Endodermal cell (in vitro differentiated cells): ENCODE results near the gene EFHC1. TPM values are rescaled to one million over a fixed set of nuclear protein-coding genes. Genes with fewer than 3 reads are reported as not detected.

Experiments
- DNase-seq: peaks from one replicate; pipeline ENCODE4 v3.0.0-alpha.2; 2017
- H3K27ac ChIP-seq: 2 replicates; pipeline ENCODE4 v1.5.1; 2013; ENCODE audit warnings: mild to moderate bottlenecking, low read depth, low read length, moderate library complexity
- H3K27me3 ChIP-seq: 2 replicates; pipeline ENCODE4 v1.6.1; 2013; ENCODE audit warnings: mild to moderate bottlenecking, low read length, moderate library complexity; ENCODE audit not compliant: insufficient read depth, control insufficient read depth, poor library complexity, severe bottlenecking
- H3K36me3 ChIP-seq: 2 replicates; pipeline ENCODE4 v1.7.0; 2013; ENCODE audit warnings: mild to moderate bottlenecking, low read length, moderate library complexity; ENCODE audit not compliant: control insufficient read depth, insufficient read depth
- H3K4me1 ChIP-seq: one replicate; pipeline ENCODE4 v1.7.0; 2013; ENCODE audit warnings: low read length; ENCODE audit not compliant: control insufficient read depth, insufficient read depth
- H3K4me3 ChIP-seq: 2 replicates; pipeline ENCODE4 v1.5.1; 2013; ENCODE audit warnings: mild to moderate bottlenecking, low read length, moderate library complexity
- H3K9ac ChIP-seq: 2 replicates; pipeline ENCODE4 v1.6.1; 2013; ENCODE audit warnings: mild to moderate bottlenecking, low read length, moderate library complexity; ENCODE audit not compliant: poor library complexity, severe bottlenecking; ENCODE audit errors: extremely low read depth
- H3K9me3 ChIP-seq: 2 replicates; pipeline ENCODE4 v1.6.1; 2013; ENCODE audit warnings: mild to moderate bottlenecking, low read length, moderate library complexity; ENCODE audit not compliant: control insufficient read depth
- H3K27ac Mint-ChIP-seq: 2 replicates; pipeline ENCODE4 v1.8.0; 2020; ENCODE audit warnings: mixed read lengths
- H3K27me3 Mint-ChIP-seq: 2 replicates; pipeline ENCODE4 v1.8.0; 2021; ENCODE audit warnings: mild to moderate bottlenecking, mixed read lengths; ENCODE audit not compliant: insufficient read depth
- H3K36me3 Mint-ChIP-seq: 2 replicates; pipeline ENCODE4 v1.8.0; 2020; ENCODE audit warnings: low read depth, mixed read lengths
- H3K4me1 Mint-ChIP-seq: 2 replicates; pipeline ENCODE4 v1.8.0; 2020; ENCODE audit warnings: mixed read lengths
- H3K4me3 Mint-ChIP-seq: 2 replicates; pipeline ENCODE4 v1.8.0; 2020; ENCODE audit warnings: mild to moderate bottlenecking, moderate library complexity, mixed read lengths
- H3K9me3 Mint-ChIP-seq: 2 replicates; pipeline ENCODE4 v1.8.0; 2020; ENCODE audit warnings: mild to moderate bottlenecking, mixed read lengths
- WGBS, 2 experiments: methylation state at CpG; one replicate each; pipeline versions ENCODE4 v1.1.5 to v1.1.7; 2013; ENCODE audit warnings: missing lambda C conversion rate in 2 of 2, mixed read lengths in 1 of 2; ENCODE audit not compliant: insufficient coverage in 1 of 2, insufficient read length in 1 of 2; 5-methylcytosine and 5-hydroxymethylcytosine counted together
- total RNA-seq, 2 donors: library from RNA; stranded (reverse); fragmentation: NEBNext Ultra II Directional in 1 of 2; extraction: Animal tissue kit (Norgen Biotek cat#: 25700) in 1 of 2; gene quantifications; 2 replicates in 1 of 2; 3 replicates in 1 of 2; pipeline ENCODE4 v1.2.1, GENCODE V29; 2021
- TF ChIP-seq, protein P1 (sequence below): fragments of 200-600 bp; sonication (generic); conservative IDR thresholded peaks from 2 replicates; pipeline ENCODE4 v1.5.0; 2021; ENCODE audit warnings: antibody characterized with exemption, mild to moderate bottlenecking

Gene EFHC1
- total RNA-seq, 2 donors from 2014 or later, result 26.4 to 46.4 TPM

DNA sequence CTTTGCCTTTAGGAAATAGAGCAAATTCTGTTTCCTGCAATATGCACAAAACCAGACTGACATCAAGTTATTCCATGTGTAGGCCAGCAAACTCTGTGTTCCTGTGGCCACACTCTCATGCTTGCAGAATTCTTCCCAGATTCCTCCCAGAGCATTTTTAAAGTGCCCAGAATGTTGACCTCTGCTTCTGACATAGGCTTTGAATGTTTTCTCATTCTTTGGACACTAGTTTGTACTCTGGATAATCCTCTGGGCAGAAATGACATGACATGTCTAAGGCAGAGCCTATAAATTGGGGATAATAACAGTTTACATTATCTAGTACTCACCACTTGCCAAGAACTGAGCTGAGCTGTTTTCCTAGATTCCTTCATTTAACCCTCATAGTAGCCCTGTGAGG, 9.2 kb upstream of the EFHC1 start:
- Histone ChIP-seq H3K36me3 (no peaks in the 10 kb centered on the region), H3K4me3 (no peak overlapping the region), H3K4me1 (peaks cover 7% of the 10 kb centered on the region), H3K9ac (no peak overlapping the region), H3K27ac (no peak overlapping the region), H3K9me3 (no peaks in the 10 kb centered on the region), H3K27me3 (no peaks in the 10 kb centered on the region)
- TF ChIP-seq, protein P1, sequence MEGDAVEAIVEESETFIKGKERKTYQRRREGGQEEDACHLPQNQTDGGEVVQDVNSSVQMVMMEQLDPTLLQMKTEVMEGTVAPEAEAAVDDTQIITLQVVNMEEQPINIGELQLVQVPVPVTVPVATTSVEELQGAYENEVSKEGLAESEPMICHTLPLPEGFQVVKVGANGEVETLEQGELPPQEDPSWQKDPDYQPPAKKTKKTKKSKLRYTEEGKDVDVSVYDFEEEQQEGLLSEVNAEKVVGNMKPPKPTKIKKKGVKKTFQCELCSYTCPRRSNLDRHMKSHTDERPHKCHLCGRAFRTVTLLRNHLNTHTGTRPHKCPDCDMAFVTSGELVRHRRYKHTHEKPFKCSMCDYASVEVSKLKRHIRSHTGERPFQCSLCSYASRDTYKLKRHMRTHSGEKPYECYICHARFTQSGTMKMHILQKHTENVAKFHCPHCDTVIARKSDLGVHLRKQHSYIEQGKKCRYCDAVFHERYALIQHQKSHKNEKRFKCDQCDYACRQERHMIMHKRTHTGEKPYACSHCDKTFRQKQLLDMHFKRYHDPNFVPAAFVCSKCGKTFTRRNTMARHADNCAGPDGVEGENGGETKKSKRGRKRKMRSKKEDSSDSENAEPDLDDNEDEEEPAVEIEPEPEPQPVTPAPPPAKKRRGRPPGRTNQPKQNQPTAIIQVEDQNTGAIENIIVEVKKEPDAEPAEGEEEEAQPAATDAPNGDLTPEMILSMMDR, result no peak
- Mint-ChIP-seq H3K4me1 (peaks cover 24% of the 10 kb centered on the region), H3K4me3 (no peak overlapping the region), H3K27me3 (no peaks in the 10 kb centered on the region), H3K9me3 (no peaks in the 10 kb centered on the region), H3K27ac (no peak overlapping the region), H3K36me3 (no peaks in the 10 kb centered on the region)
- DNase-seq, result no peak

DNA sequence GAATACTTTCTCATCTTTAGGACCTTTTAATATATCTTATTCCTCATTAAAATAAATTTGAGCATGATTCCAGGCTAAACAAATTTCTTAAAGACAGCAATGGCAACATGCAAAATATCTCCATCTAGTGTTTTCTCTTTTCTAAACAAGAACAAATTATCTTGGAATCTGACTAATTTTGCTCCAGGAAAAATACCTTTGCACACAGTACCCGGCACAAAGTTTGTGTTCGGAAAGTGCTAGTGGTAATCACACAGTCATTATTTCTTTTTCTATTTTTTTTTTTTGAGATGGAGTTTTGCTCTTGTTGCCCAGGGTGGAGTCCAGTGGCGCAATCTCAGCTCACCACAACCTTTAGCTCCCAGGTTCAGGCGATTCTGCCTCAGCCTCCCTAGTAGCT, 8.2 kb upstream of the EFHC1 start:
- H3K36me3 ChIP-seq, result no peaks in the 10 kb centered on the region
- peaks cover 28% of the 10 kb centered on the region for H3K4me1 Mint-ChIP-seq
- peaks cover 7% of the 10 kb centered on the region for H3K4me1 ChIP-seq
- TF ChIP-seq, protein P1, result no peak
- DNase-seq, result no peak
- H3K36me3 Mint-ChIP-seq, result no peaks in the 10 kb centered on the region
- no peak overlapping the region for H3K4me3 Mint-ChIP-seq
- no peaks in the 10 kb centered on the region for H3K27me3 ChIP-seq
- no peak overlapping the region for H3K9ac ChIP-seq
- no peaks in the 10 kb centered on the region for H3K27me3 Mint-ChIP-seq
- H3K27ac Mint-ChIP-seq, result no peak overlapping the region
- 93% methylated on average over 4 of the region's 4 CpGs; no CpG with 5 or more reads in 1 of the 2 experiments for WGBS, 2 experiments
- H3K9me3 ChIP-seq, result no peaks in the 10 kb centered on the region
- H3K9me3 Mint-ChIP-seq, result no peaks in the 10 kb centered on the region
- no peak overlapping the region for H3K27ac ChIP-seq
- H3K4me3 ChIP-seq, result no peak overlapping the region

DNA sequence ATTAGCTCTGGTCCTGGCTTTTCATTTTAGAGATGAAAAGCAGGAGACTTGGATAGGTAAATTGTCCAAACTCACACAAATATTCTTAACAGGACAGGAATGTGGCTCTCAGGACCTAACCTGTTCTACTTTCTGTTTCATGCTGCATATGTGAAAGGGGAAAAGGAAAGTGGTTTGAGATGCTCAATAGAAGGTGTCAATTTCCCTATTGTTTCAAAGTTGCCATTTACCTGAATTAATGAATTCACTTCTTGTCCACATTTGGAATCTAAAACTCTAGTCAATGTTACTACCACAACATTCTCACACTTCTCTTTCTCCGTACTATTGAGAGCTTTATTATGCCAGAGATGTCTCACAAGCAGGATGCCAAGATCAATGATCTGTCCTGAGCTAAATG, 4.8 kb upstream of the EFHC1 start:
- H3K27me3 ChIP-seq, result no peaks in the 10 kb centered on the region
- no peak overlapping the region for H3K9ac ChIP-seq
- Mint-ChIP-seq H3K4me1 (peaks cover 36% of the 10 kb centered on the region), H3K27me3 (no peaks in the 10 kb centered on the region), H3K9me3 (no peaks in the 10 kb centered on the region), H3K4me3 (no peak overlapping the region), H3K36me3 (no peaks in the 10 kb centered on the region), H3K27ac (no peak overlapping the region)
- H3K9me3 ChIP-seq, result no peaks in the 10 kb centered on the region
- peaks cover 7% of the 10 kb centered on the region for H3K4me1 ChIP-seq
- TF ChIP-seq, protein P1, result no peak
- no peak overlapping the region for H3K27ac ChIP-seq
- H3K36me3 ChIP-seq, result no peaks in the 10 kb centered on the region
- DNase-seq, result no peak
- H3K4me3 ChIP-seq, result no peak overlapping the region
- WGBS, 2 experiments, result 100% methylated on average over 1 of the region's 1 CpG; no CpG with 5 or more reads in 1 of the 2 experiments
